Measurements from ENCODE around the gene DCTN1.
"Not testable (repeated sequence)": the region's sequence is repeated elsewhere in the genome, so short reads cannot be mapped to it uniquely, and the experiment has no call there.

DCTN1 gene

GRCh38 chr2:74379851-74380789 is at the start of gene DCTN1:
DCTN1 (minus strand) TSS chr2:74380311; CDS start chr2:74380037, 274 bp downstream.
- no peak for DNase-seq (ENCODE audit: low read depth)

DNA sequence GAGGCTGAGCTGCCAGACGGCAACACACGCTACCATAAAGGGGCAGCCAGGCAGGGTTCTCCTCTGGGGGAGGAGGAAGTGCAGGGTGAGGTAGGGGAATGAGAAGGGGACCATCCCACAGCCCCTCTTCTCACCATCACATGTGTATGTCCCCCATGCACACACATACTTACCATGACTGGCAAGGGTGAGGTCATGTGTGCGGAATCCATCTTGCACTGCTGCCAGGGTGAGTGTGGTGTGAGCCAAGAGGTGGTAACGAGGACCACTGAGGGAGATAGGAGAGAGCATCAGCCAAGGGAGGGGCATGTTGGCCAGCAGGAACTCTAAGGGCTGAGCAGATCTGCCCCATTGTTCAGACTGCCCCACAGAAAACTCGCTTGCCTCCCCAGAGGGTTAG is 48.6 kb upstream of the DCTN1 start:
- no peak for DNase-seq (ENCODE audit: low read depth)

- DNase-seq (ENCODE audit: low read depth), result no peak
These were observed 47.4 kb upstream of the DCTN1 start for GRCh38 chr2:74427551-74427950.

DNA sequence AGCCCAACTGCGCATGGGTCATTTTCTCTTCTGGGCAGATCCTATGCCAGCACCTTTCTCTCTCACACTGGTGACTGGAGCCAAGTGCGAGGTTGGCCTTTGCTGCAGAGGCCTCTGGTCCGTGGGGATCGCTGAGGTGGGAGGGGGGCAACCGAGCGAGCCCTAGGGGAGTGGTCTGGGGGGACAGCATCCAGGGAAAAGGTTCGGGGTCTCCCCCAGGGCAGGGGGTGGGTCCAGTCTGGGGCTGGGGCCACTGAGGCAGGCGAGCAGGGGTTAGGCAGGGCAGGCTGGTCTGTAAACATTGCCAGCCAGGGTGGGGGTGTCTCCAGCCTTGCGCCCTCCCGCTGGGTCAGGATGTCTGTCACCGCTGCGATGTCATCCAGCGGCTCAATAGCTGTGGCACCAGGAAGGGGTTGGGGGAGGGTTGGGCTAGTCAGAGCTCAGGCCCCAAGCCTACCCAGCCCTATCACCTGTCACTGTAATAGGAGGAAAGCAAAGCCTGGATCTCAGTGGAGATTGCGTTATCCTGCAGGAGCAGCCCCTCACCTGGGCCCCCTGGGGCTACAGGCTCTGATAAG is 46.2 kb upstream of the DCTN1 start:
- DNase-seq (ENCODE audit: low read depth), result no peak

DNA sequence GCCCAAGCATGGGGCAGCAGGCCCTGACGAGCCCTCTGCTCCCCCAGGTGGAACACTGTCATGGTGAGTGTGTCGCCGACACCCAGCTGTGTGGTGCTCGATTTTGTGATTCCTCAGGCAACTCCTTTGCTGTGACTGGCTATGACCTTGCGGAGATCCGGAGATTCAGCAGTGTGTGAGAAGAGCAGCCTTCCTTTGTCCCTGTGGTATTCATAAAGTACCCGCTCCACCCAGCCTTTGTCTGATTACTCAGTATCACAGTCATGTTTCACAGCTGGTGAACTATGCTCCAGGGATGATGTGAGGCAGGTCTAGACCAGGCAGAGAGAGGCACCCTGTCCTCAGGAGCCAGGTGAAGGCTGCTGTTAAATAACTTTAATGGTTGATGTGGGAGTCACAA is 45.4 kb upstream of the DCTN1 start:
- no peak for DNase-seq (ENCODE audit: low read depth)

DNA sequence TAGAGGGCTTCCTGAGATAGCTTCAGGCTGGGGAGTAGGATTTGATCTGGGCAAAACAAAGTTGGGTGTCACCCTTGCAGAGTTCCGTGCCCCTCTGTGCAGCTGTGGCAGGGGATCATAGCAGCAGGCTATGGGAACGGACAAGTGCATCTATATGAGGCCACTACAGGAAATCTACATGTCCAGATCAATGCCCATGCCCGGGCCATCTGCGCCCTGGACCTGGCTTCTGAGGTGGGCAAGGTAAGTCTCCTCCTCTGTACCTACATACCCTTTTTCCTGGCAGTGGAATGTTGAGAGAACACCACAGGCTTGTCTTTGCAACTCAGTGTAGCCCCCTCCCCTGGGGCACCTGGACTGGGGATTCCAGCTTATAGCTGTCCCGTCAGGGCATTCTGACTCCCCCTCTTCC is 44.9 kb upstream of the DCTN1 start:
- DNase-seq (ENCODE audit: low read depth), result no peak

- DNase-seq (ENCODE audit: low read depth), result no peak
These were observed 44.3 kb upstream of the DCTN1 start for GRCh38 chr2:74424139-74424992.

DNA sequence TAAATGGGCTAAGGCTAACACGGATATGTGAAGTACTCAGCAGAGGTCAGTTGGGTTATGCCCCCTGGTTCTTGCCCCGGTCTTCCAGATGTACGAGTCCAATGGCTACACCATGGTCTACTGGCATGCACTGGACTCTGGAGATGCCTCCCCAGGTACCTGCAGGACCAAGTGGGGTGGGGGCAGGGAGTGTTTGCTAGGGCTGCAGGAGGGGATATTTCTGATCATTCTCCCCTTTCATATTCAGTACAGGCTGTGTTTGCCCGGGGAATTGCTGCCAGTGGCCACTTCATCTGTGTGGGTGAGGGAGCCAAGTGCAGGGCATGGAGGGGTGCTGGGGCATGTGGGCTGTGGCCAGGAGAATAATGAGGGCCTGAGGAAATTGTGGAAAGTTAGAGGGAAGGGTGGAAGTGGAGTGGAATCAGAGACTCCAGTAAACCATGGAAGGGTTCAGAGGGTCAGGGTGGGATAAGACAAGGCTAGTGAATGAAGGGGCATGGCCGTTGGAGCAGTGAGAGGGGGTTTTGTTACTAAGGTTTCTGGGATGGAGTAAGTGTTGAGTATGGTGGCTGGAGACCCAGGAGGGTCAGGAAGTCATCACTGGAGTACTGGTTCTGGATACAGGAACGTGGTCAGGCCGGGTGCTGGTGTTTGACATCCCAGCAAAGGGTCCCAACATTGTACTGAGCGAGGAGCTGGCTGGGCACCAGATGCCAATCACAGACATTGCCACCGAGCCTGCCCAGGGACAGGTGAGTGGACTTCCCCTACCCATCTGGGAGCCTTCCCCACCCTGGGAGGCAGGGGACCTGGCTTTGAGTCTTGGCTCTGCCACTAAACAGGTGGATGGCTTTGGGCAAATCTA is 43.4 kb upstream of the DCTN1 start:
- DNase-seq (ENCODE audit: low read depth), result no peak

- DNase-seq (ENCODE audit: low read depth), result peak; percentile 94
These were observed 41.2 kb upstream of the DCTN1 start, which contains the start of the genes C2orf81 and WDR54 for GRCh38 chr2:74421221-74421870. C2orf81 (minus strand) TSS chr2:74421619; CDS start chr2:74421560, 59 bp downstream. WDR54 (plus strand) TSS chr2:74421730; CDS start chr2:74422154, 424 bp downstream.

GRCh38 chr2:74420443-74421103 is 40.5 kb upstream of the DCTN1 start:
- DNase-seq (ENCODE audit: low read depth), result not testable (repeated sequence)

GRCh38 chr2:74420006-74420405 is 39.9 kb upstream of the DCTN1 start:
- DNase-seq (ENCODE audit: low read depth), result no peak

GRCh38 chr2:74419345-74419744 is 39.2 kb upstream of the DCTN1 start:
- DNase-seq (ENCODE audit: low read depth), result no peak

GRCh38 chr2:74418312-74418711 is 38.2 kb upstream of the DCTN1 start:
- no peak for DNase-seq (ENCODE audit: low read depth)

- DNase-seq (ENCODE audit: low read depth), result no peak
These were observed 37.7 kb upstream of the DCTN1 start for GRCh38 chr2:74417763-74418162.

DNA sequence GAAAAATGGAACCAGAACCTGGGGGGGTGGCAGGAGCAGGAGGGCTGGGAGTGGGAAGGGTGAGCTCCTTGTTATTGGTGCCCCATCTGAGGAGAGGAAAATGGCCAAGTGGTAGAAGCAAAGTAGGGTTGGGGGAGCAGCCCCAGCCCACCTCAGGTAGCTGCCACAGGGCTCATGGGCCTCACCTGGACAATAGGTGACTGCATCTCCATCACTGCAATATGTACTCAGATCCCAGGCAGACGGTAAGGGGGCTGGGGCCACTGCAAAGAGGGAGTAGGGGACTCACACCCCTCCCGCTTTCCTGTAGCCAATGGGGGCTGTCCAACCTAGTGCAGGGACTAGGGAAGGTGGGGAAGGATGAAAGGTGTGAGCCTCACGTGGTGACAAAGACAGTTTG is 37.1 kb upstream of the DCTN1 start:
- no peak for DNase-seq (ENCODE audit: low read depth)

DNA sequence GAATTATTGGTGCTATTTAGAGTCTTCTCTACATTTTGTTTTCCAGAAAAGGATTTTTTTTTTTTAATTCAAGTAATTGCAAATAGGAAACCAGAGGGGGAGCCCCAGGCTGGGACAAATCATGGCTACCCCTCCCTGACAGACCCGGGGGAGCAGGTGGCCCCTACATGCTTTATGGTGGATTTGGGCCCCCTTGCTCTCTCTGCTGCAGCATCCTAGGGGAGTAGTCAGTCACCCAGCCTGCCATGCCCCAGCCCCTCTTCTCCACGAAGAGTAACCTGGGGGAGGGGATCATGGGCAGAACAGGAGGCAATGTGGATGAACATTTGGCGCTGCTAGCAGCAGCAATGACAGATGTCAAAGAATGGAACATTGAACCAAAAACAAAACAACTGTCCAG is 36.7 kb upstream of the DCTN1 start:
- DNase-seq (ENCODE audit: low read depth), result no peak

GRCh38 chr2:74415762-74416395 is 35.8 kb upstream of the DCTN1 start:
- no peak for DNase-seq (ENCODE audit: low read depth)

- no peak for DNase-seq (ENCODE audit: low read depth)
These were observed 35.0 kb upstream of the DCTN1 start for GRCh38 chr2:74414881-74415761.

DNA sequence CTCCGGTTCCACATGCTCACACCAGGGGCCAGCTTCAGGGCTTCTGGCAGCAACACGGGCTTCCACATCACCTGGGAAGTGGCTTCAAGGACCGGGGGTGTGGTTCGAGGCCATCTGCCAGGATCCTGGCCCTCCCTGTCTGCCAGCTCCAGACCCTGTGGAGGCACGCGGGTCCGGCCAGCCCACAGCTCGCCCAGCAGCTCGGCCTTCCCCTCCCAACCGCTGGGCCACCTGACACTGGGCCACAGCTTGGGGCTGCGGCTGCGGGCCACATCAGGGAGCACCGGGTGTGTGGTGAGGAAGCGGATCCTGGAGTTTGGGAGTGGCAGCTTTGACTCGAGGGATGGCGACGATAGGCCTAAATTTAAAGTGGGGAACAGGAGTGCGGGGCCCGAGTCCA is 34.3 kb upstream of the DCTN1 start:
- no peak for DNase-seq (ENCODE audit: low read depth)
